ENCODE results near the gene KDM5B.
"Not testable (repeated sequence)": the region's sequence is repeated elsewhere in the genome, so short reads cannot be mapped to it uniquely, and the experiment has no call there.

DNA sequence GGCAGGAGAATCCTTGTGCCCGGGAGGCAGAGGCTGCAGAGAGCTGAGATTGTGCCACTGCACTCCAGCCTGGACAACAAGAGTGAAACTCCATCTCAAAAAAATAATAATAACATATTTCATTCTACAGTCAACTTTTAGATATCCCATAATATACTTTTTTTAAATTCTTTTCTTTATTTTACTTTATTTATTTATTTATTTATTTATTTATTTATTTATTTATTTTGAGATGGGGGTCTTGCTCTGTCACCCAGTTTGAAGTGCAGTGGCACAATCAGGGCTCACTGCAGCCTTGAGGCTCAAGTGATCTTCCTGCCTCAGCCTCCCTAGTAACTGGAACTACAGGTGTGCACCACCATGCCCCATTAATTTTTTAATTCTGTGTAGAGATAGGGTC lies 94.0 kb downstream of the KDM5B start:
- TF ChIP-seq, protein P1, sequence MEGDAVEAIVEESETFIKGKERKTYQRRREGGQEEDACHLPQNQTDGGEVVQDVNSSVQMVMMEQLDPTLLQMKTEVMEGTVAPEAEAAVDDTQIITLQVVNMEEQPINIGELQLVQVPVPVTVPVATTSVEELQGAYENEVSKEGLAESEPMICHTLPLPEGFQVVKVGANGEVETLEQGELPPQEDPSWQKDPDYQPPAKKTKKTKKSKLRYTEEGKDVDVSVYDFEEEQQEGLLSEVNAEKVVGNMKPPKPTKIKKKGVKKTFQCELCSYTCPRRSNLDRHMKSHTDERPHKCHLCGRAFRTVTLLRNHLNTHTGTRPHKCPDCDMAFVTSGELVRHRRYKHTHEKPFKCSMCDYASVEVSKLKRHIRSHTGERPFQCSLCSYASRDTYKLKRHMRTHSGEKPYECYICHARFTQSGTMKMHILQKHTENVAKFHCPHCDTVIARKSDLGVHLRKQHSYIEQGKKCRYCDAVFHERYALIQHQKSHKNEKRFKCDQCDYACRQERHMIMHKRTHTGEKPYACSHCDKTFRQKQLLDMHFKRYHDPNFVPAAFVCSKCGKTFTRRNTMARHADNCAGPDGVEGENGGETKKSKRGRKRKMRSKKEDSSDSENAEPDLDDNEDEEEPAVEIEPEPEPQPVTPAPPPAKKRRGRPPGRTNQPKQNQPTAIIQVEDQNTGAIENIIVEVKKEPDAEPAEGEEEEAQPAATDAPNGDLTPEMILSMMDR (IDR thresholded peaks at IDR 0.05), result not testable (repeated sequence)
- not testable (repeated sequence) for TF ChIP-seq ZFX (IDR thresholded peaks at IDR 0.05; ENCODE audit: borderline replicate concordance)
